ENCODE measurements around the gene SARS1. TPM values are rescaled to one million over a fixed set of nuclear protein-coding genes. Genes with fewer than 3 reads are reported as not detected.

Gene SARS1
- total and polyA plus RNA-seq, 2 of the 13 experiments (the other 11 are each of a cell fraction or from before 2014, with no cell fraction given) = 103 to 134 TPM

GRCh38 chr1:109282952-109283747, 69.4 kb downstream of the SARS1 start, which contains the start of gene PSRC1 (continued):
- TF ChIP-seq ELF4 (CRISPR knock-in tag; IDR thresholded peaks at IDR 0.05; ENCODE audit: borderline replicate concordance) (peak; percentile 62; the same call in 1 of the 2 replicates), DBP (CRISPR knock-in tag; IDR thresholded peaks at IDR 0.05; ENCODE audit: not compliant biosample characterization) (no peak), ZNF232 (CRISPR knock-in tag; IDR thresholded peaks at IDR 0.05; ENCODE audit: borderline replicate concordance) (peak; percentile 43; the same call in 1 of the 2 replicates), CCAR2 (optimal IDR thresholded peaks at IDR 0.05; ENCODE audit: low read depth, low read length) (no peak), PHF20 (CRISPR knock-in tag; IDR thresholded peaks at IDR 0.05) (peak; percentile 69), ZNF503 (CRISPR knock-in tag; IDR thresholded peaks at IDR 0.05) (peak; percentile 23; the same call in 1 of the 2 replicates), TGIF2 (CRISPR knock-in tag; IDR thresholded peaks at IDR 0.05) (0 out of 2 replicates have a peak, but pooled peaks have one; percentile 12), ZBTB20 (CRISPR knock-in tag; IDR thresholded peaks at IDR 0.05; ENCODE audit: borderline replicate concordance, low read depth) (peak; percentile 37; the same call in 1 of the 2 replicates), ZNF557 (CRISPR knock-in tag; IDR thresholded peaks at IDR 0.05) (0 out of 2 replicates have a peak, but pooled peaks have one; percentile 23), HOXA3 (CRISPR knock-in tag; IDR thresholded peaks at IDR 0.05) (peak; percentile 66; the same call in 1 of the 2 replicates), ZNF34 (CRISPR knock-in tag; IDR thresholded peaks at IDR 0.05; ENCODE audit: borderline replicate concordance) (0 out of 2 replicates have a peak, but pooled peaks have one; percentile 14), SETDB1 (CRISPR knock-in tag; IDR thresholded peaks at IDR 0.05; ENCODE audit: borderline replicate concordance) (no peak), ZNF512B (CRISPR knock-in tag; IDR thresholded peaks at IDR 0.05; ENCODE audit: borderline replicate concordance) (no peak), AKNA (CRISPR knock-in tag; IDR thresholded peaks at IDR 0.05; ENCODE audit: borderline replicate concordance) (no peak), CEBPG (CRISPR knock-in tag; IDR thresholded peaks at IDR 0.05) (no peak), FOXK2 (IDR thresholded peaks at IDR 0.05) (no peak), ZSCAN21 (CRISPR knock-in tag; IDR thresholded peaks at IDR 0.05; ENCODE audit: borderline replicate concordance) (peak; percentile 89; the same call in 1 of the 2 replicates)

Data from HepG2 (cell line).